DMS 273 (cell line): ENCODE results near the gene C6orf120.

Source experiments
- DNase-seq: peaks from one replicate; lab custom pipeline; 2025; ENCODE audit not compliant: unreplicated experiment; lab: John Stamatoyannopoulos, UW

C6orf120 gene

DNA sequence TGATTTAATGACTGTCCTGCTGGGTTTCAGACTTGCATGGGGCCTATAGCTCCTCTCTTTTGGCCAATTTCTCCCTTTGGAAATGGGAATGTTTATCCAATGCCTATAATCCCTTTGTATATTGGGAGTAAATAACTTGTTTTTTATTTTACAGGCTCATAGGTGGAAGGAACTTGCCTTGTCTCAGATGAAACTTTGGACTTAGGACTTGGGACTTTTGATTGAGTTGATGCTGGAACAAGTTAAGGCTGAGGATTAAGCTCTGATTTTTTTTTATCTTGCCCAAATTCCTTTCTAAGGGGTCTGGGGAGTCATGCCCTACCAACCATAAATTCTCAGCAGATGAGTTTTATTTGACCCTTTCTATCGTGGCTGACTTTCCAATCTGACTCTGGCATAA, 23.6 kb upstream of the C6orf120 start:
- DNase-seq = no peak

DNA sequence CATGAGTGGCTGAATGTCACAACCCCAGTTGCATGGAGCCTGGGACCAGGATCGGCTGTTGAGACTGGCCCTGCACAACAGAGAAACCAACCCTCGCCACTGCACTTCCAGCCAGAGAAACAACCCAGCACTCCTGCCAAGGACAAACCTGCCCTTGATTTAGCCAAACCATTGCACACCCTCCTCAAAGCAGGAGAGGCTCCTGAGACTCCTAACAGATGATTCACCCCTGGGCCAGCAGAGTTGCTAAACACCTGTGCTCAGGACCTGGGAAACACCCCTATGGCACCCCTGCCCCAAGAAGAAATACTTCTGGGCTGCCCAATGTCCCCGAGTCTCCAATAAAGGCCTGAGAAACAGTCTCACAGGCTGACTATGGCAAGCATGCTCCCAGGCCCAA, 17.9 kb upstream of the C6orf120 start:
- DNase-seq = no peak

DNA sequence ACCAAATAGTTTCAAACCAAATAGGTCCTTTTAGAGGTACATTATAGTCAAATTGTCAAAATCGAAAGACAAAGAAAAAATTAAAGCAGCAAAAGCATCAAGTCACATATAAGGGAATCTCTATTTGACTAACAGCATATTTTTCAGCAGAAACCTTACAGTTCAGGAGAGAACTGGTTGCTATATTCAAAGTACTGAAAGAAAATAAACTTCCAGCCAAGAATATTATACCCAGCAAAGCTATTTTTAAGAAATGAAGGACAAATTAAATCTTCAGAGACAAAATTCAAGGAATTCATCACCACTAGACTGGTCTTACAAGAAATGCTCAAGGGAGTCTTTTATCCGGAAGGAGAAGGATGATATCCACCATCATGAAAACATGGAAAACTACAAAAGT, 16.1 kb upstream of the C6orf120 start:
- DNase-seq = no peak

DNA sequence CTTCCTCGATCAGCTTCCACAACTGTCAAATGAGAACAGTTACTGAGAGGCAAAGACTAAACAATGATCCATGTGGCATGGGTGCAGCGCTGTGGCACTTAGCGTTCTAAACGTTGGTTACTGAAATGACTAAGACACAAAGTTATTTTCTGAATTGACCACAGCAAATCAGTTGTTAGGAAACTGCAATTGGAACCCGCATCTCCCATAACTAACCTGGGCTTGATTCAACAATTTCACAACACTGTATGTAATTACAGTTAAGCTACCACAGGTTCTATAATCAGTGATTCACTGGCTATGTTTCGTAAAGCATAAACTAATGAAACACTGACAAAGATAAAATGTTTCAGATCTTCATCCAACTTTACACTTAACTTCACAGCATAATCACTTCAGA, 12.6 kb upstream of the C6orf120 start:
- no peak for DNase-seq

DNA sequence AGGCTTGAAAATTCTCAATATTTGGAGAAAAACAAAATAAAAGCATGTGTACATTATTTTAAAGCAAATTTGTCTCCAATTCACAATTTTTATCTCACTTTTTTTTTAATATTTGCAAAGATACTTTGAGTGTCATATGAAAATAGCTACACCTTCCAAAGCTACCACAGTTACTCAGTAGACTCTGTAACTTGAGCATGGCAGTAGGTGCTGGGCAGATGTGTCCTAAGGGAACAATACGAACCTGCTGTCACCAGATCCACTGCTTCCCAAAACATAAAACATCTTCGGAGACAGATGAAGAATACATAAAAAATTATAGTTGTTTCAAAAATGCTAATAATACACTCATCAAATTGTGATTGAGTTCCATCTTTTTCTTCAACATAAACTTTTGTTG, 10.7 kb upstream of the C6orf120 start:
- DNase-seq = no peak

DNA sequence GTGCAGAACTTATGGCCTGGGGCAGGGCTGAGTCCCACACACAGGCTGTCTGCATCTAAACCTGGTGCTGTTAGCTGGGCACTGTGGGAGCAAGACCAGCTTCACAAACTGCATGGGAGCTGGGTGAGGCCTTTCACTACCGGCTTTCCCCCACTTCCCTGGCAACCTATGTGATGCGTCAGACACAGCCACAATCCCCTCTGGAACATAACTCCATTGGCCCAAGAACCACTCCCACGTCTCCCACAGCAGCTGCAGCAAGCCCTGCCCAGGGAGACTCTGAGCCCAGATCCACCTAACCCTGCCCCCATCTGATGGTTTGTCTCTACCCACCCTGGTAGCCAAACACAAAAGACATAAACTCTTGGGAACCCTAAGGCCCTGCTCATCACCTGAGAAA, 9.4 kb upstream of the C6orf120 start:
- DNase-seq = no peak

DNA sequence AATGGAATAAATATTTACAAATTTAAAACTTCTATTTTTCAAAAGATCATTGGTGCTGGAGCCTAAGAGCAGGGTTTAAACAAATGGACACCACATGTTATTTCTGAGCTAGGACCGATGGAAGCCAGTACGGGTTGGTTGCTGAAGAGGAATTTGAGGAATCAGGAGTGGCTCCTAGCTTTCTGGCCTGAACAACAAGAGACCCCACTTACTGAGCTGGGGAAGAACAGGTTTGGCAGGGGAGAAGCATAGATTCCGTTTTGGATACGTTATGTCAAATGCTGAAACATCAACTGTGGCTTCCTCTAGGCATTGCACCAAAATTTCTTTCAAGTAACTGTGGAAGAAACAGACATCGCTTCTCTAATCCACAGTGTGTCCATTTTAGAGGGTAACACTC, 6.8 kb upstream of the C6orf120 start:
- no peak for DNase-seq

DNA sequence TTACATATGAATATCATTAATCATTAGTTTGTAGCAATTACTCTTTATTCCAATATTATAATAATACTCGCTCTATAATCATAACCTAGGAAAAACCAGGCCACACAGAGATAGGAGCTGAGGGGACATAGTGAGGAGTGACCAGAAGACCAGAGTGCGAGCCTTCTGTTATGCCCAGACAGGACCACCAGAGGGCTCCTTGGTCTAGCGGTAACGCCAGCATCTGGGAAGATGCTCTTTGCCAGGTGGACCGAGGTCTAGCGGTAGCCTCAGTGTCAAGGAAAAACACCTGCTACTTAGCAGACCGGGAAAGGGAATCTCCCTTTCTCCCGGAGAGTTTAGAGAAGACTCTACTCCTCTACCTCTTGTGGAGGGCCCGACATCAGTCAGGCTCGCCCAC, 4.8 kb upstream of the C6orf120 start:
- DNase-seq = peak; percentile 20

DNA sequence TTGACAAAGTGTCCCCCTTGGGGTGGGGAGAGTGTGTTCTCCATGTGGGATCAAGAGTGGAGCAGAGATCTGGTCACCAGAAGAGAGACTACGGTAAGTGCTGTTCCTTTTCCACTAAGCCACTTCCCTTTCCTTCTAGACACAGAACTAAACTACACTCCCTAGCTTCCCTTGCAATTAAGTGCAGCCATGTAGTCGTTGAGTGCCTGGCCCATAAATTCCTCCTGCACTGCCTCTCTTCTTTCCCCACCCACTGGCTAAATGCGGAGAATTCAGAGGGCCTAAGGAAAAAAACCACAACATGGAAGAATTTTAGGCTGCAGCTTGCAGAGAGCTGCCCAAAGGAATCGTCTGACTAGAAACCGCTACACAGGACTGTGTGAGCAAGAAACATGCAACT, 1.6 kb upstream of the C6orf120 start:
- DNase-seq = no peak

DNA sequence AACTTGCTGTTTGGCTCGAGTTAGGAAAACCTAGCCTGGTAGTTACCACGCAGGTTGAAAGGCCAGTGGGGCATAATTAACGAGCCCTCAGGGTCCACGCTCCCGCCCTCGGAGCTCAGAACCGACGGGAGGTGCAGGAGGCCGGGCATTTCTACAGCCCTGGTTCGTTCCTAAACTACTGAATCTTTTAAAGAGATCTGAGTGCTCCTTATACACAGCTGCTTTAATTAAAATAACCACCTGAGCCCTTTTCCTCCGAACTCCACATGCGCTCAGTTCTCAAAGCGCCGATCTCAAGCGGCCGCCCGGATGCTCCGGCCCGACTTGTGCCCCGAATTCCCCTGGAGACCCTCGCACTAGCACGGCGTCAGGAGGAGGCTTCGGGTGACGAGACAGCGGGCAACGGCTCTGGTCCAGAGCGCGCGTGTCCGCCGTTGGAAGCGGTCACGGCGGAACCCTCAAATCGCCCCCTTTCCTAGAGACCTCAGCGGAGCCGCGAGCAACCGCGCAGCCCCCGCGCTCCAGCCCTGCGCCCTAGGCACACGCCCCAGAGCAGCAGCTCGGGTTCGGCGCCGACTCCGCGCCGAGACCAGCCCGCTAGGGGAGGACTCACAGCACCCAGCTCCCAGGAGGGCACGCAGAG, 494 bp upstream of the C6orf120 start:
- DNase-seq = peak; percentile 75

DNA sequence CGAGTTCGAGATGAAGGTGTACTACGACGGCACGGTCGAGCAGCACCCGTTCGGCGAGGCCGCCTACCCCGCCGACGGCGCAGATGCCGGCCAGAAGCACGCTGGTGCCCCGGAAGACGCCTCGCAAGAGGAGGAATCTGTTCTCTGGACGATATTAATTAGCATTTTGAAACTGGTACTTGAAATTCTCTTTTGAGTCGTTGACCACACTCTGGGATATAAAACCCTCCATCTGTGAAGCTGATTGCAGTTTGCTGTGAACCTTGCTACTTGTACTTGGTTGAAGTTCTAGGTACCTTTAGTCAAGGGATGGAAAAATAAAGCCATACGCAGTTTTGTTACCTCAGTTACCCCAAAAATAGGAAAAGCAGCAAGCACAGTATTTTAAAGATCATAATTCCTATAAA, 917 bp downstream of the C6orf120 start:
- peak; percentile 71 for DNase-seq

DNA sequence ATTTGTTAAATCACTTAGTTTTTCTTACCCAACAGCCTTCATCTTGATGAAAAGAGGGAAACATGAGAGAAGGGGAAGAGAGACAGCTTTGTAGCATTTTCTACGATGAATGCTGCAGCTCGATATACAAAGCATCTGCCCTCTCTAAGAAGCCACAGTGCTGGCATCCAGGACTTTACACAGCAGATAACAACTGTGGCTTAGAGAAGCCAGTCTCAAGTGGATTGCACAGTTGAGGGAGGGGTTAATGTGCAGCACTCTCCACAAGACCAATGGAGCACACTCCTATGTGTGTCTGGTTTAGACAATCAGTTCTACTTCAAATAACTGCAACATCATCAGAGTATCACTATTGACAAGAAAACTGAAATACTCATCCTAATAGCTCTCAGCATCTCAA, 5.8 kb downstream of the C6orf120 start:
- DNase-seq = no peak

DNA sequence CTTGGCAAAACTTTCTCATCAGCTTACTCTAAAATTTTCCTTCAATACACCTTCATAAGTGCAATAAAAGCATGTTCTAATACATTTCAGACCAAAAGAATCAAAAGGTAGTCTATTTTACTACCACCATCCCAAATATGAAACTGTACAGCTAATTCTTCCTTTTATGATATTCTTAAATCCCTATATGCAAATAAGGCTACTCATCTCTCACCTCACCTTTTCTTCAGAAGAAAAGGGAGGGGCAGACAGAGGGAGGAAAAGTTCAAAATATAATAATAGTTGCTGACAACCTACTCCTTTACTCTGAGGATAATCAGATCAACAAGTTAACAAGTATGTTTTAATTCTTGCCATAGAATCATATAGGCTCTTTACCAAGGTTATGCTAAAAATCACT, 7.4 kb downstream of the C6orf120 start:
- no peak for DNase-seq

DNA sequence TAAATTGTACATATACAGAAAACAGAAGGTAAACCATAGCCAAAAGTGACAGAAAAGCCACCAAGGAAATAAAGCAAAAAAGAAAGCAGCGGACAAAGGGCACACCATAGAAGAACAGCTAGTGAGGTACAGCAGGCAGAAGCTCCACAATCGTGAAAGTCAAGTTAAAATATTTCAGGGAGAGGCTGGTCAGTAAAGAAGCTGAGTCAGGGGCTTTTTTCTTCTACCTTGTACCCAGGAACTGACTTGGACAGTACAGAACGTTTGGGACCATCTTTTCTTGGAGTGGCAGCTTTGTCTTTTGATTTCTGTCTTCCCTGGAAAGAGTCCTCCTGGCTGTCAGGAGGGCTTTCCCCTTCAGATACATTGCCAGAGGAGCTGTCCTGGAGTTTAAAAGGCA, 8.1 kb downstream of the C6orf120 start:
- DNase-seq = no peak

DNA sequence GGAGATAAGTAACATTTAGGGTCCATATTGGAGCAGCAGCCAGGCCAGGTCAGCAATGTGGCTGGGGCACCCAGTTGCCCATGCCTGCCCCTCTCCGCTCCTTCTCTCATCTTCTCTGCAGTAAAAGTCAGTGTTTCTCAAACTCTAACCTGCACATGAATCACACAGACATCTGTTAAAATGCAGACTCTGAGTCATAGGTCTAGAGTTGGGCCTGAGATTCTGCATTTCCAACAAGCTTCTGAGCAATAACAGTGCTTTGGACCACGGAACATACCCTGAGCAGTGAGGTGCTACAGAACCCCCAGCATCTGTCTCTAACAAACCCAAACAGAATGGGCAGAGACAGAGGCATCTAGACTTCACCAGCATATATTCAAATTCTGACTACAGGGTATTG, 12.3 kb downstream of the C6orf120 start:
- no peak for DNase-seq

DNA sequence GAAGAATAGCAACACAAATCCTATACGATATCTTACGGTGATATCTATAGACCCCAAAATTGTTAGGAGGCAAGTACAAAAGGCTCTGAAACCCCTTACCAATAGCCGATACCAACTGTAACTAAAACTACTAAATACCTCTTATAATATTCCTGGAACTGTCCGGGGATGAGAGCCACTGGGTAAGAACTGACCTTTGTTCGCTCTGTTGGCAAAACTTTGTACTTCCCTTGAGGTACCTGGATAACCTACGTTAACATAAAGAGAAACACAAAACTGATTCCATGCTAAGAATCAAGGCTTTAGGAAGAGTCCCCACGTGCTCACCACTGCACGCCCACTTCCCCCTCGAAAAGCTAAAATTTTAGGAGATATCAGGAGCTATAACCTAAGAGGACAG, 12.7 kb downstream of the C6orf120 start:
- DNase-seq = no peak

DNA sequence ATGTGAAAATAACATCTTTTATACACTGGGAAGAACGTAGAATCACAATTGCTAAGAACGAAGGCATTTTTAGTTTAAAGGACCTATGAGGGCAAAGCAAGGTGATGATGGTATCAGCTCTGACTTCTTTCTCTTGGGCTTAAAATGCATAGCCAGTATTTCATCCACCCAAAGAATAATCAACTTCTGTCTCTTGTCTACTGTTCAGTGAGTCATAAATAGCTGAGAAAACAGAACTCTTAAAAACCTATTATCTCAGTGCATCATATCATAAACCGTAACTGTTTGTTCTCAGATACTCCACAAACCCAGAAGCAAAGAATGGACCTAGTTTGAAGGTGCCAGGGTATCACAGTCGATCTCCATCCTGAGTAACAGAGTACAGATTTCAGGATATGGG, 17.2 kb downstream of the C6orf120 start:
- no peak for DNase-seq

DNA sequence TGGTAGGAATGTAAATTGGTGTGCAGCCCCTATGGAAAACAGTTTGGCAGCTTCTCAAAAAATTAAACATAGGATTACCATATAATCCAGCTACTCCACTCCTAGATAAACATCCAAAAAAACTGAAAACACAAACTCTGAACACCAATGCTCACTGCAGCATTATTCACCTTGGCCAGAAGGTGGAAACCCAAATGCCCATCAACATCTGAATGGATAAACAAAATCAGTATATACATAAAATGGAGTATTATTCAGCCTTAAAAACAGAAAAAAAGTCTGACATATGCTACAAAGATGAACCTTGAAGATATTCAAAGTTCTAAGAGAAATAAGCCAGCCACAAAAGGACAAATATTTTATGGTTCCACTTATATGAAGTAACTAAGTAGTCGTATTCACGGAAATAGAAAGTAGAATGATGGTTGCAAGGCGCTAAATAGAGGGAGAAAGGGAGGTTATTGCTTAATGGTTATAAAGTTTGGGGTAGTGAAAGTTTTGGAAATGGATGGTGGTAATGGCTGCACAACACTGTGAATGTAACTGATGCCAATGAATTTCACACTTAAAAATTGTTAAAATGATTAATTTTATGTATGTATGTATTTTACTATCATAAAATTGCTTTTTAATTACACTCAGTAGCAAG, 18.4 kb downstream of the C6orf120 start:
- DNase-seq = no peak

DNA sequence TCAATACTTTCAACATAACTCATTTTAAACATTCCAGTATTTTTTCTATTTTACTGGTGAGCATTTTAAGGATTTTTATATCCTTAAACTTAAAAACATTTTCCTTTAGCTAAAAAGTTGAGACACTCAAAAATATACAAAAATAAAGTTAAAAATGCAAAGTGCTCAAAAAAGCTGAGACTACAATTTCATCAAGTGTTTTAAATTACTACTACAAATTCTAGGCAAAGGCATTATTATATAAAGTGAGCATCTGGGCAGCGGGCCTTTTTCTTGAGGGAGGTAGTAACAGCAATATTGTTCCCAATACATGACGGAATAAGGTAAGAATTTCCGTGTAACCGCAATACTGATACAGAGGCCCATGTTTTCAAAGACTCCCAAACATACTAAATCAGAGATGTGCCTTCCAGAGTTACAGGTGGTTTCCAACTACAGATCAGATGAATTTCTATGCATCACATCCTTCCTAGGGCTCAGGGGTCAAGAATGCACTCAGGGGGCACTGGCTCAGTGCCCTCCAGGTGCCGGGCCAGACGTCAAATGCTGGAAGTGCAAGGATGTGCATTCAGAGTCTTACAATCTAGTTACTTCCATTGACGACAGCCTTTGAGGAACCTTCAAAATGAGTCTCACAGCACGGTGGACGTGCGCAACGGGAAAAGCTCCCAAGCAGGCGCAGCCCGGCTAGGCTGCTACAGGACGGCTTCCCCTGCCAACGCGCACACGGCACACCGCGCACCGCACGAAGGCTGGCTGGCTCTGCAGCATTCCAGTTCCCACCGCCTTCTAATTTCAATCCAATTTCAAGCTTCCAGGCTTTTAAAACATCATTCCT, 20.7 kb downstream of the C6orf120 start:
- DNase-seq = peak; percentile 73

DNA sequence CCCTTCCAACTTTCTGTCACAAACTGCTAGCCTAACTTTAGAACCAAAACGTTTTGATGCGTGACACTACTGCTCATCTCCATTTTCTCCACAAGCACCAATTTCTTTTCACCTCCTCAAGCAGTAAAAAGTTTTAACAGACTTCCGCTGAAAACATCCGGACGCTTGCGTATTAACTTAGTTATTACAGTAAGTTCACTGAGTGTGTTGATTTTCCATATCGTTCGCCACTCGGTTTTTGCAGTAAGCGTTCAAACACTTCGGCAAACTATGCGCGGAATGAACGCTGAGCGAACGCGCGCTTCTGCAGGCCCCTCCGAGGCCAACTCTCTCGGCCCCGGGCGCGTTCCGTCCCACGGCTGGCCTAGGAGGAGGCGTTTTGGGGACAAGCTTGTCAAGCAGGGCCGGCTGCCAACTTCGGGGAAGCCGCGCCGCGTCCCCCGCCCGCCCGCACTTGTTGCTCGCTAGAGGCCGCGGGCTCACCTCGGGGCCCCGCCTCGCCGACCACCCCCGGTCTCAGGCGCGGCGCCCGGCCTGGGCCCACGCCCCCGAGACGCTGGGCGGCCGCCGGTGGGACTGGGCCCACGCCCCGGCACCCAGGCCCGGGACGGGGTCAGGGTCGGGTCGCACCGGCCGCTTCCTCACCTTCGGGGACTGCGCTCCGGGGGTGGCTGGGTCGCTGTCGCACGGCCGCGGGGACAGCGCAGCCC, 21.4 kb downstream of the C6orf120 start:
- peak; percentile 85 for DNase-seq

DNA sequence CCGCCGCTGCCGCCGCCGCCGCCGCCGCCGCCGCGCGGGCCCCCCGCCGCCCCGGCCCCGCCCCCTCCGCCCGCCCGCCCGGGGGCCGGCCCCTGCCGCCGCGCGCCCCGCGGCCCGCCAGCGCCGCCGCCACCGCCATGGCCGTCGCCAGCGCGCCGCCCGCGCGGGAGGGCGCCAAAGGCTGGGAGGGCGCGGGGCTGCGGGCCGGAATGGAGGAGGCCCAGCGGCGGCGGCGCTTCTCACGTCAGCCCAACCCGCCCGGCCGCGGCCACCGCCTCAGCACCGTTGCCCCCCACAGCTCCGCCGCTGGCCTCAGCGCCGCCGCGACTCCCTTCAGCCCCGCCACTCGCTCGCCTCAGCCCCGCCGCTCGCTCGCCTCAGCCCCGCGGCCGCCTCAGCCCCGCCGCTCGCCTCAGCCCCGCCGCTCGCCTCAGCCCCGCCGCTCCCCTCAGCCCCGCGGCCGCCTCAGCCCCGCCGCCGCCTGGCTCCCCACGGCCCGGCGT, 22.1 kb downstream of the C6orf120 start:
- peak; percentile 81 for DNase-seq
